Mucosa of stomach (tissue), 1 donor: Measurements from ENCODE around the gene NPLOC4.
"Not testable (repeated sequence)": the region's sequence is repeated elsewhere in the genome, so short reads cannot be mapped to it uniquely, and the experiment has no call there.

ENCODE experiments used
- H3K27me3 ChIP-seq: one replicate; pipeline ENCODE4 v1.7.0; 2013; ENCODE audit warnings: mild to moderate bottlenecking, low read length; ENCODE audit not compliant: control insufficient read depth, insufficient read depth
- H3K36me3 ChIP-seq: one replicate; pipeline ENCODE4 v1.7.0; 2013; ENCODE audit warnings: low read length; ENCODE audit not compliant: control insufficient read depth, insufficient read depth
- H3K4me1 ChIP-seq: one replicate; pipeline ENCODE4 v1.7.0; 2013; ENCODE audit warnings: mild to moderate bottlenecking, low read length; ENCODE audit not compliant: control insufficient read depth, insufficient read depth
- H3K4me3 ChIP-seq: one replicate; pipeline ENCODE4 v1.7.0; 2013; ENCODE audit warnings: low read length
- H3K9ac ChIP-seq: one replicate; pipeline ENCODE4 v1.7.0; 2013; ENCODE audit warnings: mild to moderate bottlenecking, low read length, moderate library complexity
- H3K9me3 ChIP-seq: one replicate; pipeline ENCODE4 v1.7.0; 2013; ENCODE audit warnings: mild to moderate bottlenecking, low read length, moderate library complexity; ENCODE audit not compliant: control insufficient read depth
- donor health status: Pancreatic carcinoma.

NPLOC4 gene

GRCh38 chr17:81591971-81592370 is 44.9 kb downstream of the NPLOC4 start:
- no peak overlapping the region for H3K4me3 ChIP-seq
- no peaks in the 10 kb centered on the region for H3K4me1 ChIP-seq
- no peaks in the 10 kb centered on the region for H3K9me3 ChIP-seq
- peaks cover 17% of the 10 kb centered on the region for H3K36me3 ChIP-seq
- no peaks in the 10 kb centered on the region for H3K27me3 ChIP-seq
- H3K9ac ChIP-seq = no peak overlapping the region

DNA sequence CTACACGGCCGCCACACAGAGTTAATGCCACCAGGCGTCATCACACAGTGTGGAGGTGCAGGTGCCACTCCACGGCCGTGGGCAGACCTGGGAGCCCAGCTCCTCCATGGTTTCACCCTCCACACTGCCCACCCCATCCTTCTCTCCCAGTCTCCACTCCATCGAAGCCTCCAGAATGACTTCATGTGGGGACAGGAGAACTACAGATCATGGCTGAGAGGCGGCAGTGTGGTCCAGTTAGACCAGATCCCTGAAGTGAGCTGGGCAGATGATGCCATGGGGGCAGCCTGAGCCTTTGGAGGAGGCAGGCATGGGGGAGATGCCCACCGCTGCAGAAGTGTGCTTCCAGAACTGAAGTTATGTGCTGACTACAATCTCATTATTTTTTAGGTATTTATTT is 46.8 kb downstream of the NPLOC4 start:
- Histone ChIP-seq H3K9me3 (no peaks in the 10 kb centered on the region), H3K4me3 (no peak overlapping the region), H3K4me1 (no peaks in the 10 kb centered on the region), H3K36me3 (peaks cover 22% of the 10 kb centered on the region), H3K27me3 (no peaks in the 10 kb centered on the region), H3K9ac (no peak overlapping the region)

DNA sequence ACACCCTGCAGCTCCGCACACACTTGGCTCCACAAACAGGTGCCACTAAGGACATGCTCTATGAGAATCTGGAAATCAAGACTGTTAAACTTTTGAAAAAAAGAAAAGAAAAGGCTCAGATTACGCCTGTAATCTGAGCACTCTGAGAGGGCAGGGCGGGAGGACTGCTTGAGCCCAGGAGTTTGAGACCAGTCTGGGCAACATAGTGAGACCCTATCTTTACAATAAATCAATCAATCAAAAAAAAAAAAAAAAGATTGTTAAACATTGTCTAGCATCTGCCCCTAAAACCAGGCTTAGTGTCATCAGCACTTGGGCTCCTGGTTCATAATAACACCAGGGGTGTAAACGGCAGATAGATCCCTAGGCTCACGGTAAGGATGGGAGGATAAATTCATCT is 47.3 kb downstream of the NPLOC4 start:
- Histone ChIP-seq H3K4me1 (no peaks in the 10 kb centered on the region), H3K27me3 (no peaks in the 10 kb centered on the region), H3K9ac (no peak overlapping the region), H3K4me3 (no peak overlapping the region), H3K36me3 (peaks cover 22% of the 10 kb centered on the region), H3K9me3 (no peaks in the 10 kb centered on the region)

DNA sequence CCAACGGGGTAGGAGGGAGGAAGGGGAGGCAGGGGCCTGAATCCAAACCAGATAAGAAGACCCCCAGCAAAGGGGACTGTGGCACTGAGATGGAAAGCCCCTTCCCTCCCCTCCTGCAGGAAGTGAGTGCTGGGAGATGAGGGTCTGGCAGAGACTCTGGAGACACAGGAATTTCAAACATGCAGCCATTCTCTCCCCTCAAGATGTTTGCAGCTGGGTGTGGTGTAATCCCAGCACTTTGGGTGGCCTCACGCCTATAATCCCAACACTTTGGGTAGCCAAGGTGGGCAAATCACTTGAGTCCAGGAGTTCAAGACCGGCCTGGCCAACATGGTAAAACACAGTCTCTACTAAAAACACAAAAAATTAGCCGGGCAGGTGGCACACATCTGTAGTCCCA is 50.8 kb downstream of the NPLOC4 start:
- Histone ChIP-seq H3K4me3 (no peak overlapping the region), H3K36me3 (peaks cover 22% of the 10 kb centered on the region)

DNA sequence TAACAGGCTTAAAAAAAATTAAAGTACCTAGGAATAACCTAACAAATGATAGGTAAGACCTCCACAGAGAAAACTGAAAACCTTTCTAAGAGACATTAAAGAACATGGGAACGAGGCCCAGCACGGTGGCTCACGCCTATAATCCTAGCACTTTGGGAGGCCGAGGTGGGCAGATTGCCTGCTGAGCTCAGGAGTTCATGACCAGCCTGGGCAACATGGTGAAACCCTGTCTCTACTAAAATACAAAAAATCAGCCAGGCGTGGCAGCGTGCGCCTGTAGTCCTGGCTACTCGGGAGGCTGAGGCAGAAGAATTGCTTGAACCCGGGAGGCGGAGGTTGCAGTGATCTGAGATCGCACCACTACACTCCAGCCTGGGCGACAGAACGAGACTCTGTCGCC is 52.1 kb downstream of the NPLOC4 start:
- H3K4me3 ChIP-seq, H3K9ac ChIP-seq, H3K27me3 ChIP-seq, H3K4me1 ChIP-seq, H3K9me3 ChIP-seq: not testable (repeated sequence)
- peaks cover 22% of the 10 kb centered on the region for H3K36me3 ChIP-seq

More for the DNA sequence above, 50.8 kb downstream of the NPLOC4 start:
- Histone ChIP-seq H3K27me3 (no peaks in the 10 kb centered on the region), H3K9ac (no peak overlapping the region), H3K4me1 (no peaks in the 10 kb centered on the region), H3K9me3 (no peaks in the 10 kb centered on the region)

GRCh38 chr17:81583589-81584342 is 53.1 kb downstream of the NPLOC4 start:
- H3K27me3 ChIP-seq = no peaks in the 10 kb centered on the region
- peaks cover 21% of the 10 kb centered on the region for H3K36me3 ChIP-seq
- no peak overlapping the region for H3K4me3 ChIP-seq
- H3K9me3 ChIP-seq = no peaks in the 10 kb centered on the region
- no peaks in the 10 kb centered on the region for H3K4me1 ChIP-seq
- H3K9ac ChIP-seq = no peak overlapping the region

DNA sequence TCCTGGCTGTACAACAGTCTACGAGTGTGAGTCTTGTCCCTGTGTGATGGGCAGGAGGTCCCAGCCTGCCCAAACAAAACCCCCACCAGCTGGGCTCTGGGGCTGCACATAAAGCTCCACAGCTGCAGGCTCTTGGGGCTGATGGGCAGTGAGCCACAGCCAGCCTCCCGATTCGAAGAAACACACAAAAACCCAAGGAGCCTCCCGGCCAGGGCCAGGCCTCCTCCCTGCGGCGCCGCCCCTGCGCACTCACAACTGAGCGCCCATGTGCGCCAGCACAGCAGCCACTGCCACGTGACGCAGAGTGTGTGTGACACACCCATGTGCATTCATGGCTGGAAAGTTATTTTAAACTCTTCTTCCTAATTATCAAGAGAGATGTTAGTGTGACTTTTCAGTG is 54.2 kb downstream of the NPLOC4 start:
- no peak overlapping the region for H3K4me3 ChIP-seq
- H3K36me3 ChIP-seq = peaks cover 10% of the 10 kb centered on the region
- peaks cover under 1% of the 10 kb centered on the region for H3K4me1 ChIP-seq
- no peaks in the 10 kb centered on the region for H3K27me3 ChIP-seq
- no peak overlapping the region for H3K9ac ChIP-seq
- no peaks in the 10 kb centered on the region for H3K9me3 ChIP-seq

DNA sequence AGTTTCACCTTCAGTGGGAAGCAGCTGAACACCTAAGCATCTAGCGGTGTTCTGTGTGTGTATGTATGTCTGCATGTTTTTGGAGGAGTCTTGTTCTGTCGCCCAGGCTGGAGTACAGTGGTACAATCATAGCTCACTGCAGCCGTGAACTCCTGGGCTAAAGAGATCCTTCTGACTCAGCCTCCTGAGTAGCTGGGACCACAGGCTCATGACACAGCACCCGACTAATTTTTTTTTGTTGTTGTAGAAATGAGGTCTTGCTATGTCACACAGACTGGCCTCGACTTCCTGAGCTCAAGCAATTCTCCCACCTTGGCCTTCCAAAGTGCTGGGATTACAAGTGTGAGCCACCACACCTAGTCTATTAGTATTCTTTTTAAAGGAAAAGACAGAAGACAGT is 54.6 kb downstream of the NPLOC4 start:
- Histone ChIP-seq H3K4me1 (peaks cover 5% of the 10 kb centered on the region), H3K27me3 (no peaks in the 10 kb centered on the region), H3K9me3 (no peaks in the 10 kb centered on the region), H3K4me3 (no peak overlapping the region), H3K9ac (no peak overlapping the region), H3K36me3 (peaks cover 10% of the 10 kb centered on the region)

GRCh38 chr17:81581758-81582157 is 55.2 kb downstream of the NPLOC4 start:
- H3K36me3 ChIP-seq = peaks cover 10% of the 10 kb centered on the region
- H3K4me1 ChIP-seq = peaks cover 11% of the 10 kb centered on the region
- no peaks in the 10 kb centered on the region for H3K9me3 ChIP-seq
- H3K27me3 ChIP-seq = no peaks in the 10 kb centered on the region
- no peak overlapping the region for H3K9ac ChIP-seq
- no peak overlapping the region for H3K4me3 ChIP-seq

DNA sequence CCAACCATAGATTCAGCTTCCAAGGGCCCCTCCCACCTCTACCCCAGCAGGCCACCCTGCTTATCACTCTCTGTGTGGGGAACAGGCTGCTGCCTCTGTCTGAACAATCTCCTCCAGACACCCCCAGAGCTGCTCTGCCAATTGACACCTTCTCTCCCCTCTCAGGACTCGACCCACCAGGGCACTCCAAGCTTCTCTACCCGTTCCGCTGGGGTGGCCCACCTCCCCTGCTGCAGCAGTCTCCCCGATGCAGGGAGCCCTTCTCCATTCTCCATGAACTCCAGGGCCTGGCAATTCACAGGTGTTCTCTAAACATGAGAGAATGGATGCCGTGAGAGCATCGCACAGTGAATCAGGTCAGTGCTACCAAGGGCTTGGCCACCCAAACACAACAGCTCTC is 56.4 kb downstream of the NPLOC4 start:
- no peaks in the 10 kb centered on the region for H3K9me3 ChIP-seq
- H3K27me3 ChIP-seq = no peaks in the 10 kb centered on the region
- peaks cover 24% of the 10 kb centered on the region for H3K4me1 ChIP-seq
- peaks cover 5% of the 10 kb centered on the region for H3K36me3 ChIP-seq
- H3K4me3 ChIP-seq = no peak overlapping the region
- H3K9ac ChIP-seq = no peak overlapping the region

GRCh38 chr17:81579821-81580321 is 57.0 kb downstream of the NPLOC4 start:
- H3K9me3 ChIP-seq = no peaks in the 10 kb centered on the region
- H3K9ac ChIP-seq = no peak overlapping the region
- H3K27me3 ChIP-seq = no peaks in the 10 kb centered on the region
- peaks cover 5% of the 10 kb centered on the region for H3K36me3 ChIP-seq
- peaks cover 25% of the 10 kb centered on the region for H3K4me1 ChIP-seq
- no peak overlapping the region for H3K4me3 ChIP-seq

DNA sequence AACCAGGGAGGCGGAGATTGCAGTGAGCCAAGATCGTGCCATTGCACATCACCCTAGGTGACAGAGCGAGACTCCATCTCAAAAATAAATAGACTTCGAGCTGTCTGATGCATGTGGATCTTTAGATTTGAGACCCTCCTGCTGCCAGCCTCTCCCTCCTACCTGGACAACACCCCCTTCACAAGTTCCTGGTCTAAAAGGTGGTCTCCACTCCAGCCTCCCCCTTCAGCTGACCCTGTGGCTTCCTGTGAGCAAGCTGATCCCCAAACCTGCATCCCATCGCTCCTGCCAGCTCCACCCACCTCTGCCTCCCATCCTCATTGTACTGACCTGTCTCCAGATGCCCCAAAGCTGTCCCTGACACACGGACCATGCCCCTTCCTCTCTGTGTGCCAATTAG is 57.6 kb downstream of the NPLOC4 start:
- Histone ChIP-seq H3K9me3 (no peaks in the 10 kb centered on the region), H3K4me1 (peaks cover 25% of the 10 kb centered on the region), H3K9ac (no peak overlapping the region), H3K4me3 (no peak overlapping the region), H3K27me3 (no peaks in the 10 kb centered on the region), H3K36me3 (peaks cover 5% of the 10 kb centered on the region)
